Nephron (organoid): ENCODE results near the gene G6PD.

Experiments
- H3K27ac Mint-ChIP-seq, 3 experiments: 2 replicates each; pipeline ENCODE4 v1.8.0; 2020; ENCODE audit warnings: mixed read lengths in 3 of 3, mild to moderate bottlenecking in 2 of 3, moderate library complexity in 1 of 3
- H3K27me3 Mint-ChIP-seq: 2 replicates; pipeline ENCODE4 v1.8.0; 2021; ENCODE audit warnings: low read depth, mild to moderate bottlenecking, moderate library complexity, mixed read lengths
- H3K36me3 Mint-ChIP-seq: 2 replicates; pipeline ENCODE4 v1.8.0; 2020; ENCODE audit warnings: low read depth, mixed read lengths
- H3K4me1 Mint-ChIP-seq: 2 replicates; pipeline ENCODE4 v1.8.0; 2020; ENCODE audit warnings: mixed read lengths
- H3K4me3 Mint-ChIP-seq, 3 experiments: 2 replicates each; pipeline ENCODE4 v1.8.0; 2020; ENCODE audit warnings: mild to moderate bottlenecking in 3 of 3, mixed read lengths in 3 of 3, moderate library complexity in 2 of 3
- H3K9me3 Mint-ChIP-seq: 2 replicates; pipeline ENCODE4 v1.8.0; 2020; ENCODE audit warnings: mixed read lengths
- CTCF ChIP-seq, 3 experiments: fragments of 200-600 bp; sonication (generic); IDR thresholded peaks; one replicate each; pipeline ENCODE4 v1.5.0; 2021; ENCODE audit warnings: antibody characterized with exemption in 3 of 3; ENCODE audit not compliant: unreplicated experiment in 3 of 3

Gene G6PD

GRCh38 chrX:154547245-154548027 is 790 bp upstream of the G6PD start, which contains the start of gene IKBKG:
Gene IKBKG, plus strand, starts transcription at chrX:154547620. Its CDS starts 4,383 bp downstream, at chrX:154552003.
- H3K4me1 Mint-ChIP-seq = peaks cover 22% of the 10 kb centered on the region
- no peaks in the 10 kb centered on the region for H3K27me3 Mint-ChIP-seq
- H3K36me3 Mint-ChIP-seq = peaks cover 28% of the 10 kb centered on the region
- no peak for TF ChIP-seq CTCF (IDR thresholded peaks at IDR 0.05; ENCODE audit: unreplicated experiment in 3 of 3)
- peak within 1 kb of the TSS; percentile 84 to 94 (median 92) for H3K4me3 Mint-ChIP-seq
- peak within 1 kb of the TSS; percentile 67 to 87 (median 78) for H3K27ac Mint-ChIP-seq
- peaks cover 25% of the 10 kb centered on the region for H3K9me3 Mint-ChIP-seq

DNA sequence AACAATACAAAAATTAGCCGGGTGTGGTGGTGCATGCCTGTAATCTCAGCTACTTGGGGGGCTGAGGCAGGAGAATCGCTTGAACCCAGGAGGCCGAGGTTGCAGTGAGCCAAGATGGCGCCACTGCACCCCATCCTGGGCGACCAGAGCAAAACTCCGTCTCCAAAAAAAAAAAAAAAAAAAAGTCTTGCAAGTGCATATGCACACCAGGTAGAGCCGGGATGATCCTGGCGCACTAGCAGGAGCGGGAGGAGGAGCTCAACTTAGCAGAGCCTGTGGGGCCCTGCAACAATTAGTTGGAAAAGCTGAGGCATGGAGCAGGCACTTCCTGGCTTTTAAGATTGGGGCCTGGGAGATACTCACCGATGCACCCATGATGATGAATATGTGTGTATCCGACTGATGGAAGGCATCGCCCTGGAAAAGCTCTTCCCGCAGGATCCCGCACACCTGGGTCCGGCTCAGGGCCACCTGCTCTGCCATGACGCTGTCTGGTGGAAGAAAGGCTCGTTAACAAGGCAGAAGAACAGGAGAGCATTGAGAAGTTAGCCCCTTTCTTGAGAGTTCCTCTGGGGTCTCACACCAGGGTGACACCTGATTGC is 872 bp downstream of the G6PD start:
- peaks cover 23% of the 10 kb centered on the region for H3K36me3 Mint-ChIP-seq
- H3K27me3 Mint-ChIP-seq = no peaks in the 10 kb centered on the region
- peaks cover 20% of the 10 kb centered on the region for H3K9me3 Mint-ChIP-seq
- peak overlapping the region in 1 of 3 experiments; percentile 33 for H3K27ac Mint-ChIP-seq
- no peak for TF ChIP-seq CTCF (IDR thresholded peaks at IDR 0.05; ENCODE audit: unreplicated experiment in 3 of 3)
- peak overlapping the region; percentile 76 to 83 (median 81) for H3K4me3 Mint-ChIP-seq
- peaks cover 22% of the 10 kb centered on the region for H3K4me1 Mint-ChIP-seq

DNA sequence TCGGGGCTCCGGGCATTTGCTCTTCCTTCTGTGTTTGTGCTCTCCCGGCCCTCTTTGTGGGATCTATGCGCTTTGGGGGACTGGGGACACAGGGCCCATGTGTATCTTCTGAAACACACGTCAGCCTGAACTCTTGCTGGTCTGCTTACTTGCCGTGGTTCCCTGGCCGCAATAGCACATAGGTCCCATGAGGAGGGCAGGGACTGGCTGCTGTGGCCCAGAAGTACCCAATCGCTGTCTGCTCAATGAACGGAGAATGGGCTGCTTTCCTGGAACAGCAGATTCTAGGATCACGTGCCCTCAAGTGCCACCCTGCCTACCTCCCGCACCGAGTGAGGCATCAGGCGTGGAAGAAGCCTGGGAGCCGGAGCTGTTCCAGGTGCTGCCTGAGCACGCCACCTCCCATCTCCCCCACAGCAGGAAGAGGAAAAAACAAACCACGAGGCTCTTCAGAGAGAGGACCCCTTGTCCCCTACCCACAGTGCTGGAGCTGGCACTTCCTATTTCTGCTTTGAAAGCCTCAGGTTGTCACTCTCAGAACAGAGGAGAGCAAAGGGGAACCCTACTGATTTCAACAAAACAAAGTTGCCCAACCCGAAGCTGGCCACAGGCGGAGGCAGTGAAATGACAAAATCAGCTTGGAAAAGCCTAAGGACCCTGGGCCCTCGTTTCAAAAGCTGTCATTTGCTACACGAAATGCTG is 3.8 kb downstream of the G6PD start:
- no peak for TF ChIP-seq CTCF (IDR thresholded peaks at IDR 0.05; ENCODE audit: unreplicated experiment in 3 of 3)
- peaks cover 13% of the 10 kb centered on the region for H3K4me1 Mint-ChIP-seq
- peaks cover 12% of the 10 kb centered on the region for H3K9me3 Mint-ChIP-seq
- no peaks in the 10 kb centered on the region for H3K27me3 Mint-ChIP-seq
- peaks cover 27% of the 10 kb centered on the region for H3K36me3 Mint-ChIP-seq
- H3K4me3 Mint-ChIP-seq = no peak overlapping the region
- peak overlapping the region in 1 of 3 experiments; percentile 39 for H3K27ac Mint-ChIP-seq

GRCh38 chrX:154541896-154542722 is 4.5 kb downstream of the G6PD start:
- H3K4me3 Mint-ChIP-seq = no peak overlapping the region
- H3K36me3 Mint-ChIP-seq = peaks cover 27% of the 10 kb centered on the region
- peaks cover 9% of the 10 kb centered on the region for H3K9me3 Mint-ChIP-seq
- no peak for TF ChIP-seq CTCF (IDR thresholded peaks at IDR 0.05; ENCODE audit: unreplicated experiment in 3 of 3)
- H3K27ac Mint-ChIP-seq = no peak overlapping the region
- peaks cover 12% of the 10 kb centered on the region for H3K4me1 Mint-ChIP-seq
- no peaks in the 10 kb centered on the region for H3K27me3 Mint-ChIP-seq

GRCh38 chrX:154541589-154541895 is 5.1 kb downstream of the G6PD start:
- H3K9me3 Mint-ChIP-seq = peaks cover 9% of the 10 kb centered on the region
- peaks cover 12% of the 10 kb centered on the region for H3K4me1 Mint-ChIP-seq
- H3K4me3 Mint-ChIP-seq = no peak overlapping the region
- no peak overlapping the region for H3K27ac Mint-ChIP-seq
- peaks cover 27% of the 10 kb centered on the region for H3K36me3 Mint-ChIP-seq
- no peaks in the 10 kb centered on the region for H3K27me3 Mint-ChIP-seq
- TF ChIP-seq CTCF (IDR thresholded peaks at IDR 0.05; ENCODE audit: unreplicated experiment in 3 of 3) = no peak
